GM18507 (cell line): ENCODE data around the gene ATP5F1C.
"Not testable (repeated sequence)": the region's sequence is repeated elsewhere in the genome, so short reads cannot be mapped to it uniquely, and the experiment has no call there.

Experiments
- DNase-seq: peaks from one replicate; pipeline ENCODE4 v3.0.0; 2011; ENCODE audit warnings: low read depth; ENCODE audit not compliant: insufficient read length; ENCODE audit errors: extremely low spot score
- FAIRE-seq: peaks from 2 replicates; lab custom pipeline; 2011; peaks lifted over from hg19 to GRCh38; lab: Jason Lieb, UNC

ATP5F1C gene

DNA sequence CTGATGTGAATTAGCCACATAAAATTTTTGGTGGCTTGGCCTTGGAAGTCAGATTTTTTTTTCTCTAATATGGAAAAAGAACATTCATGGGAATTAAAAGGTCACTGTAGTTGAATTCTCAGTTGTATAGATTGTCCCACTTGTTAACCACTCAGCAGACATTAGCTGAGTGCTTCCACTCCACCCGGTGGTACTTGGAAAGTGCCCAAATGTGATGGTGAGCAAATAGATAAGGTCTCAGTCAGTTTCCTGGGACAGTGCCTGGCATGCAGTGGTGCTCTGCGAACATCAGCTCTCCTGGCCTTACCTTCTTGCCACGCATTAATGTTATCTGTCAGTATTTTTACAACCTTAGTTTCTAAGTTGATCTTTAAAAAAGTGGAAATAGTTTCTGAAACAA is 1.4 kb downstream of the ATP5F1C start:
- no peak for FAIRE-seq

DNA sequence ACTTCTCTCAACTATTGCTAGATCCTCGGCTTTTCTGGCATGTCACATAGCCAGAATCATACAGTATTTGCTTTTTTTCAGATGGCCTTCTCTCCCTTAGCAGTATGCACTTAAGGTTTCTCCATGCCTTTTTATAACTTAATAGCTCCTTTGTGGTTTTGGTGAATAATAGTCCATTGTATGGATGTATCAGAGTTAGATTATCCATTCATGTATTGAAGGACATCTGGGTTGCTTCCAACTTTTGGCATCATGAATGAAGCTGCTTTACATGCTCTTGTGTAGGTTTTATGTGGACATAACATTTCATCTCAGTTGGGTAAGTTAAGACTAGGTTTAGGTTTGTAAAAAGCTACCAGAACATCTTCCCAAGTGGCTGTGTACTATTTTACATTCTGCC is 4.6 kb downstream of the ATP5F1C start:
- DNase-seq (no peak), FAIRE-seq (no peak)

More for the DNA sequence above, 1.4 kb downstream of the ATP5F1C start:
- DNase-seq = no peak

DNA sequence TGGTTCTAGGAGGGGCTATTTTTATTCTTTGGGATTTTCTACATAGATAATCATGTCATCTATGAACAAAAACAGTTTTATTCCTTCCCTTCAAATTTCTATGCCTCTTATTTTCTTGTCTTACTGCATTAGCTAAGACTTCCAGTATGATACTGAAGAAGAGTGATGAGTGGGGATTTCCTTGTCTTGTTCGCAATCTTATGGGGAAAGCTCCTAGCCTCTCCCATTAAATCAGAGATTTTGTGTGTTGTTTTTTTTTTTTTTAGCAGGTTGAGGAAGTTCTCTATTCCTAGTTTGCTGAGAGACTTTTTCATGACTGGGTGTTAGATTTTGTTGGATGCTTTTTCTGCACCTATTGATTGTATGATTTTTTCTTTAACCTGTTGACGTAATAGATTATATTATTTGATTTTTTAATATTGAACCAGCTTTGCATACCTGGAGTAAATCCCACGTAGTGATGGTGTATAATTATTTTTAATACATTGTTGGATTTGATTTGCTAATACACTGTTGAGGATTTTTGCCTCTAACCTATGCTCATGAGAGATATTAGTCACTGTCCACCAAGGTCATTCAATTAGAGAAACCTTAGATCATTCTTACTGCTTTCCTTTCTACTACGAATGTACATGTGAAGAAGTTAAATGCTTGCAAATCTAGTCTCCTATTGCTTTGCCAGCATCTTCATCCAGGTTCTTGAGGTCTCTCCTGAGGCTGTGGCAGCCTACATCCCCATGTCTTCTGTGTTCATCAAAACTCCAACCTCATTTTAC is 6.5 kb downstream of the ATP5F1C start:
- DNase-seq (no peak), FAIRE-seq (no peak)

DNA sequence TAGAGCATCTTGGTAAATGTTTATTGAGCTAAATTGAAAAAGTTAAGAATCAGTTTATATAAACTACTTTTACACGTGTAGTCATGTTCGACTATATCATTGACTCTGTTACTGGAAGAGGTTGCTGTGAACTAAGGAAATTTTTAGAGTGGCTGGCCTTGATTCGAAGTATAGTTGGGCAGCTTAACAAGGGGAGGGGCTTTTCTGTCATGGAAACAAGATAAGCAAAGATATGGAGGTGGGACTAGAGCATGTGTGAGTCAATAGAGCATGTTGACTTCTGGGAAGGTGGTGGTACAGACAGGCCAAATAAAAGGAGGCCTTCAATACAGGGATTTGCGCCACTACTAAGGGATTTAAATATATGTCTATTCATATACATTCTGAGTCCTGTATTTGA is 7.6 kb downstream of the ATP5F1C start:
- no peak for FAIRE-seq
- DNase-seq = no peak

DNA sequence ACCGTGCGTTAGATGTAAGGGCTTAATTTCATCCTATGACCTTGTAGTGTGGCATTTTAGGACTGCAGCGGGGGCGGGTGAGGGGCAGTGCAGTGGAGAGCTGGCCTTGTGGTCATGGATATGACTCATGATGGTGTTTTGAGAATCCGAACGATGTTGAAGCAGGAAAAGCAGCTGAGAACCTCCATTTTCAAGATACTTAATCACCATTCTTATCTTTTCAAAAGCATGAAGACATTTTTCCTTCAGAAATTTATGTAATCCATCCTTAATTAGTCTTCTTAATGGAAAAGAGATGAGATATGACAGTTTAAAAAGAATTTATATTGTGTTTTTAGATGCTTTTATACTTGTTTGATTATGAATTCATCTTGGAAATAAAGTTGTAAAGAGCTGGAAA is 9.6 kb downstream of the ATP5F1C start:
- DNase-seq (no peak), FAIRE-seq (no peak)

DNA sequence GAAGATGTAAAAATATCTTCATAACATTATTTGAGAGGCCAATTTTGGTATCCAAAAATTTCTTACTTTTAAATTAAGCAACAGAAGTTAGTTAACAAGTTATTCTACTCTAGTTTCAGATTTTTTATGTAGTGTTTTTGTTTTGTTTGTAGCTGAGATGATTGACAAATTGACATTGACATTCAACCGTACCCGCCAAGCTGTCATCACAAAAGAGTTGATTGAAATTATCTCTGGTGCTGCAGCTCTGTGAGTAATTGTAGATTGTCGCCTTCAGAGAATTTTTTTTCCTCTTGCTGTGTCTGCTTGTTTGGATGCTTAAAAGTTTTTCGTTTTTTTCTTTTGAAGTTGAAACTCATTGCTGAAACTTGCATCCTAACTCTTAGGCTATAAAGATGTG is 14.6 kb downstream of the ATP5F1C start:
- FAIRE-seq = no peak

DNA sequence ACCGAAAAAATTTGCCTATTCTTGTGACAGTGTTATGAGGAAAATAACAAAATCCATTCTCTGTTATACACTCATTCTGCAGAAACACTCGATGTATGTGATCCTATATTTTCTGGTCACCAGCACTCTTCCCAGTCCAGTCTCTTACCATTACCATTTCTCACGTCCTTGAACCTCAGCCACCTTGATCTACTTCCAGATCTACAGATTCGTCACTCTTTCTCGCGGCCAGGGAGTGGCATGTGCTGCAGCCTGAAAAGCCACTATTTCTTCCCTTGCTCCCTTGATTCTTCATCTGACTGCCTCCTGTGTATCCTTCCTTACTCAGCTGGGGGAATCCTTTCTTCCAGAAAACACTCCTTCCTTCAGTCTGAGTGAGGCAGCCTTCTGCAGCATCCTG is 16.2 kb downstream of the ATP5F1C start:
- DNase-seq (no peak), FAIRE-seq (no peak)

More for the DNA sequence above, 14.6 kb downstream of the ATP5F1C start:
- DNase-seq = no peak

DNA sequence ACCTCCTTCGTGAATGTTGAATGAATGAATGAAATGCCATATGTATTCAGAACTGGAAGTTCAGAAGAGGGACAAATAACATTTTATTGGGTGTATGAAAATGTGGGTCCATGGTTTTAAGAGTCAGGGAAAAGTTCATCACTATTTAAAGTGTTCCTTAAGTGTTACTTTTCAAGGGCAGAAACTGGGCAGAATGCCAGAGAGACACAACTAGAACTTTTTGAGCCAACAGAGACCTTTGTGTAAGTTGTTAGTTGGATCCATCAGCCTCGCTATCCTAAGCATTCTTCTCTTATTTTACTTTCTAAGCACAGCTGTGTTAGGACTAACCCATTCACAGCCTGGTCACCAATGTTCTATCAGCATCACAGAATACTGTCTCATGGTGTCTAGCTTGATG is 16.8 kb downstream of the ATP5F1C start:
- FAIRE-seq (no peak), DNase-seq (no peak)

DNA sequence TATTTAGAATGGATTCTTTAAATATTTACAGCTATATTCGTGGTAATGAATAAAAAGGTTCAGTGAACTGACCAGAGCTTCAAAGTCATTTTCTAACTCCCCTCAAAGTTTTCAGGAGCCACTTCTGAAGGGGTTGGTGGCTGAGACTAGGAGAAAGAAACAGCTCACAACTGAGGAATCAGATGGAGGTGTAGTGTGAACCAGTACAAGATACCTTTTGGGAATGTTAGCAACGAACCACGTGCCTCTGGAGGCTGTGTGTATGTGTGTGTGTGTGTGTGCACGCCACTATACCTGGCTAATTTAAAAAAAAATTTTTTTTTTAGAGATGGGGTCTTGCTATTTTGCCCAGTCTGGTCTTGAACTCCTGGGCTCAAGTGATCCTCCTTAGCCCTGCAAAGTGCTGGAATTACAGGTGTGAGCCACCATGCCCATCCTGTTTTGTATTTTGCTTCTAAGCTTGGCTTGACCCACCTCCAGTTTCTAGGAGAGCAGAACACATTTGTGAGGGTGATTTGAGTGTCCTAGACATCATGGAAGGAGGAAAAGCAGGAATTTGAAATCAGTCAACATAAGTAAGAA is 20.8 kb downstream of the ATP5F1C start:
- no peak for DNase-seq
- FAIRE-seq = no peak

DNA sequence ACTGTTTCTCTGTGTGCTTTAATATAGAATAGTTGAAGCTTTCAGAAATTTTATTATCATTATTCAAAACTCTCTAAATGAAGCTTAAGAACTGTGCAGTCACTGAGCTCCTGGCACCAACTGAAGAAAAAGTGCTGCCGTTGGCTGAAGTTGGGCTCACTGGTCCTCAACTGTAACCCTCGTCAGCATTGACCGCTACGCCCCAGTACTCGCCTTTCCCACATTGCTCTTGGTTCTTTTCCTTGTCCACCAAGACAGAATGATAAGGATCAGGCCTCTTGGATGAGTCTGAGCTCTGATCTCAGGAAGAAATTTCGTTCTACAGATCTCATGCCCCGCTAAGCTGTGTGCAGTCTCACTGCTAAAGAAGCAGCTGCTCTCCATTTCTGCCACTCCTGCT is 22.5 kb downstream of the ATP5F1C start:
- DNase-seq (no peak), FAIRE-seq (no peak)

DNA sequence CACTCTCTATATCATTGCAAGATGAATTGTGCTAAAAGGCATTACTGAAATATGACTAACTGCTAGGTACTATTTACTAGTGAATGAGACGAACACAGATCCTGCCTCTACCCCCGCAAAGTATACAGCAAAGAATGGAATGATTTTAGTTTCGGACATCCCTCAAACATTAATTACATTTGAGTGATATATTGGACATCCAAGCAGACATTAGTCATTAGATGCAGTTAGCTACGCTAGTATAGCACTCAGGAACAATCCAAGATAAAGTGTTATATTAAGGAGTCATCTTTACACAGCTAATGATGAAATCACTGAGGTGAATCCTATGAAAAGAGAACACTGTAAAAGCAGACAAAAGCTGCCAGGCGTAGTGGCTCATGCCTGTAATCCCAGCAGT is 23.0 kb downstream of the ATP5F1C start:
- FAIRE-seq = no peak

DNA sequence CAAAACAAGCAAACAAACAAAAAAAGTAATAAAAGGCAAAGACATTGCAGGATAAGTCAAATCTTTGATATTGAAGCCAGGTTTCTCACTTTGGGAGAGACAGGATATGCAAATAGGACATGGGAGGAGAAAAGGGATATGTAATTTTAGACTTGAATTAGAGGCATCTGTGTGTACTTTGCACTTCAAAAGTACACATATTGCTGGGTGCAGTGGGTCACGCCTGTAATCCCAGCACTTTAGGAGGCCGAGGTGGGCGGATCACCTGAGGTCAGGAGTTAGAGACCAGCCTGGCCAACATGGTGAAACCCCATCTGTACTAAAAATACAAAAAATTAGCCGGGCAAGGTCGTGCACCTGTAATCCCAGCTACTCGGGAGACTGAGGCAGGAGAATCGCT is 23.8 kb downstream of the ATP5F1C start:
- FAIRE-seq, DNase-seq: not testable (repeated sequence)

More for the DNA sequence above, 23.0 kb downstream of the ATP5F1C start:
- no peak for DNase-seq

DNA sequence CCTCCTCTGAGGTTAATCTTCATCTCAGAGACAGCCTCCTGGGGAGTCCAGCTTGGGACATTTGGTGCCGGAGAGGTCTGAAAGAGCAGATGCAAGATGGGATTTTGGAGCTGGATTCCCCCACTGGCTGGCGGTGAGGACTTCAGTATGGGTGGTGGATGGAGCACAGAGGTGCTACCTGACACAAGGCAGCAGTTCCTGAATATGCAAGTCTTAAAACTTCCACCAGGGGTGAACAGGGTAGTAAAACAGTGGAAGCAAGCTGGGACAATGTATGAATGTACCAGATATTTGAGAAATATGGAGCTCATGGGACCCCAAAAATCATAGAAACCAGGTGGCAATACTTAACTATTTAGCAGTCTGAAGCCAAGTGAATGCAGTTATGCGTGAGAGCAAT is 25.5 kb downstream of the ATP5F1C start:
- FAIRE-seq = no peak

DNA sequence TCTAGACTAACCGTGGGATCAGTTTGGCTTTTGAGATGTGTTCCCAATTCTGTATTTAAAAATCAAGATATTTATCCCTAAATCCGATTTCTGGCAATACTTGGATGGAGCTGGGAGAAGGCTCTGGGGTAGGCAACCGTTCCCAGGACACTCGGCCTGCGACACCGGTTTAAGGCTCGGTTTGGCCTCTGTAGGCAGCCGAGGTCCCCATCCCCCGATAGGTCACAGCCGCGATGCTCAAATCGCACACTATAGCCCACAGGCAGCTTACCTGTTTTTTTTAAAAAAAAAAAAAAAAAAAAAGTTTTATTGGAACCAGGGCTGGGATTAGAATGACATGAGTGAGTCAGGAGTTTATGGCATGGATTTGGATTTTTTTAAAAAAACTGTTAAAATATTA is 29.6 kb downstream of the ATP5F1C start:
- DNase-seq = no peak

More for the DNA sequence above, 25.5 kb downstream of the ATP5F1C start:
- no peak for DNase-seq

DNA sequence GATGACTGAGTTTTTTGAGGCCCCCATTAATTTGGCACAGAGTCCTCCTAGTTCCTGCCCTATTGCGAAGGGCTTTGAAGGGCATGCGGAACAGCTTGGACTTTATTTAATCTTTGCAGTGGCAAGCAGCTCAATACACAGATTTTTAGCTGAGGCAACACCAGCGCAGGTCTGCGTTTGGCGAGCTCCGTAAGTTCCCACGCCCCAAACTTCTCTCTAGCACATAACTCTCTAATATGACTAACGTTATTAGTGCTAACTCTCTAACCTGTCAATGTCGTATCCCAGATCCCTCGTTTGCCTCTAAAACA is 30.0 kb downstream of the ATP5F1C start:
- FAIRE-seq (no peak), DNase-seq (no peak)

More for the DNA sequence above, 29.6 kb downstream of the ATP5F1C start:
- FAIRE-seq = no peak

DNA sequence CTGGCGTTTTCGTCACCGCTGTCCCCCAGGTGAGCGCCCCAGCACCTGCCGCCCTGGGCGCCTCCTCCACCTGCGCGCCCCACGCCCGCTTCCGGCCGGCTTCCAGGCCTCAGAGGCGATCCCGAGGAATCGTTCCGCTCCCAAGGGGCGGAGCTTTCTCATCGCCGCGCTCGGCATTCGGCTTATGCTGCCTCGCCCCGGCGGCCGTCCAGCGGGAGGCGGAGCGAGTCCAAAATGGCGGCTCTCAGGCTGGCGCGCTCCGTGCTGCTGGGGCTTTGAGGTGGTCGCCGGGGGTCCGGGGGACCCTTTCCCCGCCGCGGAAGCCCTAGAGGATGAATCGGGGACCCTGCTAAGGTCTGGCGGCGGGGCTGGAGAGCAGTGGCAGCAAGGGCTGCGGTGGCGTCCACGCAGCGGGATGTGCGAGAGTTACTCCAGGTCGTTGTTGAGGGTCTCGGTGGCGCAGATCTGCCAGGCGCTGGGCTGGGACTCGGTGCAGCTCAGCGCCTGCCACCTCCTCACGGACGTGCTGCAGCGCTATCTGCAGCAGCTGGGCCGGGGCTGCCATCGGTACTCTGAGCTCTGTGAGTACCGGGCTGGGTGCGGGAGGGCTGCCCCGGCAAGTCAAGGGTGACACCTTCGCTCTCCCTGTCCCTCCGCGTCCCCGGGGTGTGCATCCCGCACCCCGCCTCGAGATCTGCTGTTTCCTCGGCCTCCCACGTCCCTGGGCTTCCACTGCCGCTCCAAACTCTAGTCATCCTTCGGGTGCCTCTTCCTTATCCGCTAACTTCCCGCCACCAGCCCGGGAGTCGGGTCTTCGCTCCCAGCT is 30.5 kb downstream of the ATP5F1C start, which contains the start of gene TAF3:
Gene TAF3, plus strand, starts transcription at position 211 of the 826 bp plus-strand sequence. Its CDS starts 205 bp downstream, at position 416.
- FAIRE-seq = peak; percentile 89
- DNase-seq = peak; percentile 90

DNA sequence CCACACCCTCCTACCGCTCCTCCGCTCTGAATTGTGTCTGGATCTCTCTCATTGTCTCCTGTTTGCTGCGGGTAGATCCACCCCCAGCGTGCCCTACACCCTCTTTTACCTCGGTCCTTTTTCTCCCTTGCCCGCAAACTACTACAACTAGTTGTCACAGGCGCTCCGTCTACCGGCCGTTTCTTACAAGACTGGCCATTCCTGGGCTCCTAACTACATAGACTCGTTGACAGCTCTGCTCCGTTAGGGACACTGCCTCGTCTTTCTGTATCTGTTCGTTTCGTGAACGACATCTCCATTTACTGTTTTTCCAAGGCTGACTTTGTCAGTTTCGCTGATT is 31.1 kb downstream of the ATP5F1C start:
- DNase-seq = no peak
- no peak for FAIRE-seq

DNA sequence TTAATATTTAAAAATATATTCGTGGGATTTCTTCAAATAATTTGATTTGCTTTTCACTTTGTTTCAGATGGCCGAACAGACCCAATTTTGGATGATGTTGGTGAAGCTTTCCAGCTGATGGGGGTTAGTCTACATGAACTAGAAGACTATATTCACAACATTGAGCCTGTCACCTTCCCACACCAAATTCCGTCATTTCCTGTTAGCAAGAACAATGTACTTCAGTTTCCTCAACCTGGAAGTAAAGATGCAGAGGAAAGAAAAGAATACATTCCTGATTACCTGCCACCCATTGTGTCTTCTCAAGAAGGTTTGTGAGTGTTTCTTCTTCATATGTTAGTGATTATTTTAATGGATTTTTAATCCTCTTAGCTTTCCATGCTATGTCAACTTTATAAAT is 36.3 kb downstream of the ATP5F1C start:
- no peak for DNase-seq
- FAIRE-seq = no peak

DNA sequence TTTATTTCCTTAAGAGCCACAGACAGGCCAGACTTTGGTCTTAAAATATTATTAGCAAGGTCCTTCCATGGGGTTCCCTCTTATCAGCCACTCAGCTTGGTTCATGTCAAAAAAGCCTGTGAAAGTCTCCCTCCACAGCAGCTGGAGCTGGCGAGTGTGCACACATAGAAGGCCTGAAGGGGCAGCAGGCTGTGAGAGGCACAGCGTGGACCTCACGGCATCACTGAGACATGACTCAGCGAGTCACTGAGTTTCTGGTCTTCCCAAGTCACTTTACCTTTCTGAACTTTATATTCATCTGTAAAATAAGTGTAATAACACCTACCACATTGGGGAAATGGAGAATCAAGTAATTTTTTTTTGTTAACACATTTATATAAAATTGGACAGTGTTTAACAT is 39.0 kb downstream of the ATP5F1C start:
- DNase-seq = no peak

DNA sequence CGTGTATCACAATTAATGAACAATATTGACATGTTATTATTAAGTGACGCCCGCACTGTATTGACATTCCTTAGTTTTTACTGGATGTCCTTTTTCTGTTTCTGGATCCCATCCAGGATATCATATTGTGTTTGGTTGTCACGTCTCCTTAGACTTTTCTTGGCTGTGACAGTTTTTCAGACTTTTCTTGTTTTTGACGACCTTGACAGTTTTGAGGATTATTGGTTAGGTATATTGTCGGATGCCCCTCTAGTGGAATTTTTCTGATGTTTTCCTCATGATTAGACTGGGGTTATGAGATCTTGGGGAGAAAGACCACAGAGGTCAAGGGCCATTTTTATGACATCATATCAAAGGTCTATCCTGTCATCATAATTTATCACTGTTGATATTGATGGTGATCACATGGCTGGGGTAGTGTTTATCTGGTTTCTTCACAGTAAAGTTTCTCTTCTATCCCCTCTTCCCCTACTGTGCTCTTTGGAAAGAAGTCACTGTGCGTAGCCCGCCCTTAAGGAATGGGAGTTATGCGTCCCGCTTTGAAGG is 41.4 kb downstream of the ATP5F1C start:
- no peak for DNase-seq
- FAIRE-seq = no peak

More for the DNA sequence above, 39.0 kb downstream of the ATP5F1C start:
- FAIRE-seq = no peak
